ENCODE results near the gene ZRANB3.

- TF ChIP-seq, protein P1, sequence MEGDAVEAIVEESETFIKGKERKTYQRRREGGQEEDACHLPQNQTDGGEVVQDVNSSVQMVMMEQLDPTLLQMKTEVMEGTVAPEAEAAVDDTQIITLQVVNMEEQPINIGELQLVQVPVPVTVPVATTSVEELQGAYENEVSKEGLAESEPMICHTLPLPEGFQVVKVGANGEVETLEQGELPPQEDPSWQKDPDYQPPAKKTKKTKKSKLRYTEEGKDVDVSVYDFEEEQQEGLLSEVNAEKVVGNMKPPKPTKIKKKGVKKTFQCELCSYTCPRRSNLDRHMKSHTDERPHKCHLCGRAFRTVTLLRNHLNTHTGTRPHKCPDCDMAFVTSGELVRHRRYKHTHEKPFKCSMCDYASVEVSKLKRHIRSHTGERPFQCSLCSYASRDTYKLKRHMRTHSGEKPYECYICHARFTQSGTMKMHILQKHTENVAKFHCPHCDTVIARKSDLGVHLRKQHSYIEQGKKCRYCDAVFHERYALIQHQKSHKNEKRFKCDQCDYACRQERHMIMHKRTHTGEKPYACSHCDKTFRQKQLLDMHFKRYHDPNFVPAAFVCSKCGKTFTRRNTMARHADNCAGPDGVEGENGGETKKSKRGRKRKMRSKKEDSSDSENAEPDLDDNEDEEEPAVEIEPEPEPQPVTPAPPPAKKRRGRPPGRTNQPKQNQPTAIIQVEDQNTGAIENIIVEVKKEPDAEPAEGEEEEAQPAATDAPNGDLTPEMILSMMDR (IDR thresholded peaks at IDR 0.05) = no peak
- no peak for TF ChIP-seq POLR2A (IDR thresholded peaks at IDR 0.05)
Observed at GRCh38 chr2:135097532-135098231, 433.3 kb downstream of the ZRANB3 start.
